Upper lobe of left lung (tissue), 4 donors: ENCODE data around the gene VASN.

Experiments used
- CTCF ChIP-seq, 6 experiments: fragments of 450-650 bp in 4 of 6; fragments of 200-600 bp in 2 of 6; sonication (generic) in 2 of 6; IDR thresholded peaks; one replicate each; pipeline ENCODE4 v1.5.1; 2016 to 2019; ENCODE audit warnings: antibody characterized with exemption in 6 of 6
- POLR2A ChIP-seq, 4 donors: fragments of 450-650 bp; IDR thresholded peaks; one replicate each; pipeline ENCODE4 v1.5.1; 2016 to 2017; ENCODE audit warnings: antibody characterized with exemption in 4 of 4, mild to moderate bottlenecking in 2 of 4
- POLR2AphosphoS5 ChIP-seq, 2 donors: sonication (generic); formaldehyde crosslinking; IDR thresholded peaks; one replicate each; pipeline ENCODE4 v1.5.1; 2017; ENCODE audit warnings: antibody characterized with exemption in 2 of 2

GRCh38 chr16:4376893-4377572, 5.4 kb downstream of the VASN start:
- TF ChIP-seq CTCF (IDR thresholded peaks at IDR 0.05) (no peak), POLR2AphosphoS5 (IDR thresholded peaks at IDR 0.05) (no peak), POLR2A (IDR thresholded peaks at IDR 0.05) (no peak)
